SK-N-MC (cell line): ENCODE data around the gene COA8.

Source experiments
- DNase-seq: peaks from one replicate; pipeline ENCODE4 v3.0.0-alpha.2; 2011; ENCODE audit warnings: low read depth, low spot score
- H3K27ac ChIP-seq: fragments of 200-600 bp; sonication (generic); 2 replicates; pipeline ENCODE4 v1.5.1; 2016; ENCODE audit warnings: mixed run types
- H3K36me3 ChIP-seq: fragments of 200-600 bp; sonication (generic); 2 replicates; pipeline ENCODE4 v1.6.1; 2017; ENCODE audit warnings: antibody characterized with exemption, low read length, mixed read lengths; ENCODE audit not compliant: insufficient read depth
- H3K4me3 ChIP-seq: fragments of 200-600 bp; sonication (generic); 2 replicates; pipeline ENCODE4 v1.5.1; 2016
- H3K9ac ChIP-seq: fragments of 200-600 bp; sonication (generic); 2 replicates; pipeline ENCODE4 v1.8.0; 2017; ENCODE audit warnings: mixed run types, mixed read lengths; ENCODE audit not compliant: insufficient read length
- H3K9me3 ChIP-seq: fragments of 200-600 bp; sonication (generic); 2 replicates; pipeline ENCODE4 v1.6.1; 2017; ENCODE audit warnings: low read depth, mild to moderate bottlenecking, antibody characterized with exemption, low read length, moderate library complexity, mixed read lengths
- EZH2 ChIP-seq: fragments of 200-600 bp; sonication (generic); IDR thresholded peaks from one replicate; pipeline ENCODE4 v1.6.1; 2017; ENCODE audit warnings: antibody characterized with exemption
- FOXP2 ChIP-seq: optimal IDR thresholded peaks from 2 replicates; pipeline ENCODE3; 2011; ENCODE audit warnings: mild to moderate bottlenecking, moderate library complexity; ENCODE audit not compliant: insufficient read depth; ENCODE audit errors: extremely low read length, control extremely low read depth
- POLR2AphosphoS5 ChIP-seq: IDR thresholded peaks from 2 replicates; pipeline ENCODE4 v1.6.1; 2012; ENCODE audit warnings: mild to moderate bottlenecking, low read depth, low read length, borderline replicate concordance

Gene COA8

DNA sequence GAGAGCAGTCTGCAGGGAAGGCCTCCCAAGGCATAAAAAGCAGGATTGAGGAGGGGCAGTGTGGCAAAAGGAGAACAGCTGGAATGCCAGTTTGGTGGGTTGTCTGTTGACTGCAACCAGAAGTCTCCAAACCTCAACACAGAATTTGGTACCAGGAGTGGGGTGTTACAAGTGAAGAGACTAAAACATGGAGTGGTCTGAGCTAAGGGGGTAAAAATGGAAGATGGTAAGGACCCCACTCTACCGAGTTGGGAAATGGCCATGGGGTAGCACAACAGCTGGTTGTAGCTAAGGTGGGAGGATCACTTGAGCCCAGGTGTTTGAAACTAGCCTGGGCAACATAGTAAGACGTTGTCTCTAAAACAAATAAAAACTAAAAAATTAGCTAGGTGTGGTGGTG, 48.5 kb downstream of the COA8 start:
- no peak for DNase-seq
- H3K9me3 ChIP-seq = peaks cover 6% of the 10 kb centered on the region; the same call in 1 of the 2 replicates
- H3K36me3 ChIP-seq = no peaks in the 10 kb centered on the region
- no peak overlapping the region for H3K27ac ChIP-seq
- TF ChIP-seq POLR2AphosphoS5 (no peak), EZH2 (no peak), FOXP2 (no peak)
- no peak overlapping the region for H3K9ac ChIP-seq
- no peak overlapping the region for H3K4me3 ChIP-seq

DNA sequence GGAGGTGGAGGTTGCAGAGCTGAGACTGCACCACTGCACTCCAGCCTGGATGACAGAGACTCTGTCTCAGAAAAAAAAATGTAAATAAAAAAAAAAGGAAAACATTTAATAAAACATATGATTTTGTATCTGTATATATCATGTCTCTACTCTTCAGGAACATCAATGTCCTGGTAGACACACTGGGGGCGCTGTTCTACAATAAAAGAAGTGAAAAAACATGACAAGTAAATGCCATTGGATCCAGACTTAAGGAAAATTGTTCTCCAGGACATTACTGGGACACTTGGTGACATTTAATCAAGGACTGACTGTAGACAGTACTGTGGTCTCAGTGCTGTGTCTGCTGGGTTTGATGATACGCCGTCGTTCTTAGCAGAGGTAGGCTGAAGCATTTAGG, 50.8 kb downstream of the COA8 start:
- no peak for DNase-seq
- H3K9me3 ChIP-seq = peaks cover 6% of the 10 kb centered on the region; the same call in 1 of the 2 replicates

DNA sequence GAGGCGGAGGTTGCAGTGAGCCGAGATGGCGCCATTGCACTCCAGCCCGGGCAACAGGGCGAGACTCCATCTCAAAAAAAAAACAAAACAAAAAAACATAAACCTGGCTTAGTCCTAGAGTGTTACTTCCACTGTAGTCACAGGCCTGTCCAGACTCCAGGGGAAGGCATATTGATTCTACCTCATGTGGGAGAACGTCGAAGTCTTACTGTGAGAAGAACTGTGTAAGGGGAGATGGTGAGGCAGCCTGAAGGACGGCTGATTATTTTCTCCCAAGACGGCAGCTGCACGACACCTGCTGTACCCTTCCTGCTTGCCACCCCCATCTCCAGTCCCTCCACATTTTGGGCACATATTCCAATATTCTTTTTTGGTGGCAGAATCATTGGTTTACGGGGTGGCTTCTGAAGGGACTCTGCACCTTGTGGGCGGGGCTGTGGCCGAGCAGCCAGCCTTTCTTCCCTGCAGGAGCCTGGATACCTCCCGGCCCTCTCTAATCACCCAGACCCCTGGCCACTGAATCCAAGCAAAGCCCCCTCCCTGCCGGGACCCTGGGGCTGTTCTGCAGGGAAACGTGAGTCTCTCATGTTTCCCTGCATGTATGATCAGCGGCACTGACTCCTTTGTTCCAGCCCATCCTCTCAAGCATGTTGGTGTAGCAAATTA, 54.0 kb downstream of the COA8 start:
- no peak for TF ChIP-seq POLR2AphosphoS5
- TF ChIP-seq FOXP2 = no peak
- TF ChIP-seq EZH2 = no peak
- no peak for DNase-seq
- H3K9ac ChIP-seq = no peak overlapping the region

More for the DNA sequence above, 50.8 kb downstream of the COA8 start:
- no peaks in the 10 kb centered on the region for H3K36me3 ChIP-seq
- H3K9ac ChIP-seq = no peak overlapping the region
- no peak overlapping the region for H3K27ac ChIP-seq
- H3K4me3 ChIP-seq = no peak overlapping the region
- TF ChIP-seq POLR2AphosphoS5 (no peak), EZH2 (no peak), FOXP2 (no peak)

DNA sequence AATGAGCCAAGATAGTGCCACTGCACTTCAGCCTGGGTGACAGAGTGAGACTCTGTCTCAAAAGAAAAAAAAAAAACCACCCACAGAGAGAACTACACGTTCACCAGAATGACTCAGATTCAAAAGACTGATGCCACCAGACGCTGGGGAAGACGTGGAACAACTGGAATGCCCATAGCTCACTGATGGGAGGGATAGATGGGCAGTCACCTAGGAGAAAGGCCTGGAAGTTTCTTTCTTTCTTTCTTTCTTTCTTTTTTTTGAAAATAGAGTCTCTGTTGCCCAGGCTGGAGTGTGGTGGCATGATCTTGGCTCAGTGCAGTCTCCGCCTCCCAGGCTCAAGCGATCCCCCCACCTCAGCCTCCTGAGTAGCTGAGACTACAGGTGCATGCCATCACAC, 56.3 kb downstream of the COA8 start:
- no peak overlapping the region for H3K9ac ChIP-seq
- no peaks in the 10 kb centered on the region for H3K9me3 ChIP-seq
- no peak overlapping the region for H3K27ac ChIP-seq
- DNase-seq = no peak
- no peak for TF ChIP-seq POLR2AphosphoS5
- no peak for TF ChIP-seq EZH2
- no peak for TF ChIP-seq FOXP2
- H3K36me3 ChIP-seq = no peaks in the 10 kb centered on the region
- no peak overlapping the region for H3K4me3 ChIP-seq

More for the DNA sequence above, 54.0 kb downstream of the COA8 start:
- H3K9me3 ChIP-seq = no peaks in the 10 kb centered on the region
- H3K4me3 ChIP-seq = no peak overlapping the region
- no peaks in the 10 kb centered on the region for H3K36me3 ChIP-seq
- no peak overlapping the region for H3K27ac ChIP-seq

DNA sequence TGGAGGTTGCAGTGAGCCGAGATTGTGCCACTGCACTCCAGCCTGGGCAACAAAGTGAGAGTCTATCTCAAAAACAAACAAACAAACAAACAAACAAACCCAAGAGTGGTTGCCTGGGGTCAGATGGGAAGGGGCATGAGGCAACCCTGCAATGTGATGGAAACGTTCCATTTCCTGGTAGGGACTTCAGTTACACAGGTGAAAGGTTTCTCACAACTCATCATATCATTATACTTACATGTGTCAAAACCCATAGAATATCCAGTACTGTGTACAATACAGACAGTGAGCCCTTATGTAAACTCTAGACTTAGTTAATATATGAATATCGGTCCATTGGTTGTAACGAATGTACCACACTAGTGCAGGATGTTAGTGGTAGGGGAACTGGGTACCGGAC, 59.1 kb downstream of the COA8 start:
- no peaks in the 10 kb centered on the region for H3K9me3 ChIP-seq
- TF ChIP-seq EZH2 = no peak
- no peak for TF ChIP-seq FOXP2
- TF ChIP-seq POLR2AphosphoS5 = no peak
- DNase-seq = no peak
- H3K27ac ChIP-seq = no peak overlapping the region
- H3K36me3 ChIP-seq = no peaks in the 10 kb centered on the region
- no peak overlapping the region for H3K4me3 ChIP-seq
- no peak overlapping the region for H3K9ac ChIP-seq

DNA sequence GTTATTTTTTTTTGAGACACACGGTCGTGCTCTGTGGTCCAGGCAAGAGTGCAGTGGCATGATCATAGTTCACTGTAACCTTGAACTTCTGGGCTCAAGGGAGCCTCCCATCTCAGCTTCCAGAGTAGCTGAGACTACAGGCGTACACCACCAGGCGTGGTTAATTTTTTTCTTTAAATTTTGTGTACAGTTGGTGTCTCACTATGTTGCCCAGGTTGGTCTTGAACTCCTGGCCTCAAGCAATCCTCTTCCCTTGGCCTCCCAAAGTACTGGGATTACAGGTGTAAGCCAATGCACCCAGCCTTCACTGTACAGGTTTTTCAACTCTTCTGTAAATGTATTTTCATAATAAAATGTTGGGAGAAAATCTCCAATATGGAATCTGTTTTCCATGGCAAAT, 60.5 kb downstream of the COA8 start:
- TF ChIP-seq EZH2 (no peak), FOXP2 (no peak), POLR2AphosphoS5 (no peak)
- no peak for DNase-seq
- Histone ChIP-seq H3K36me3 (no peaks in the 10 kb centered on the region), H3K4me3 (no peak overlapping the region), H3K27ac (no peak overlapping the region), H3K9me3 (no peaks in the 10 kb centered on the region), H3K9ac (no peak overlapping the region)

DNA sequence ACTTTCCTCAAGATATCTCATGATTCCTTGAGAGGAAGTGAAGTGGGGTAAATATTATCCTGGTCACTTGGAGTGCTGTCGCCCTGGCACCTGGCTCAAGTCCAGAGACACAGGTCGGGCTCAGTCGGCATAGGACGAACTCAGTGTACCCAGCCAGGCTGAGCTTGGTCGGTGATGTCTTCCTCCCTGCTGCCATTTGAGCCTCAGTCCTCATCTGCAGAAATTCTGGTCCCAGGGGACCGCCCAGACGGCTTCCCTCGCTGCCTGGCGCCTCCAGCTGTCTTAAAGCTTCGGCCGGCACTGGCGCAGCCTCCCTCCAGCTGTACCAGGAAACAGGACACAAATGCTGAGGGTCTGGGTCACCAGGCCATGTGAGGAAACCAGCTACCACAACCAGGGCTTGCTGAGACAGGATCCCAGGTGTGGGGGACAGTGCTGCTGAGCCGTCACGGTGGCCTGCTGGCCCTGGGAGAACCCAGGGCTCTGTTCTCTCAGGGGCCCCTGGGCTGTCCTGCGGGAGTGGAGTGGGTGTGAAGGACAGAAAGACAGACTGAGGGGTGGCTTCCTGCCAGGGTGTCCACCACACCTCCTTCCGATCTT, 61.2 kb downstream of the COA8 start:
- no peaks in the 10 kb centered on the region for H3K9me3 ChIP-seq
- H3K4me3 ChIP-seq = no peak overlapping the region
- H3K27ac ChIP-seq = no peak overlapping the region
- TF ChIP-seq EZH2 (no peak), POLR2AphosphoS5 (no peak), FOXP2 (no peak)
- no peak overlapping the region for H3K9ac ChIP-seq
- no peaks in the 10 kb centered on the region for H3K36me3 ChIP-seq
- DNase-seq = no peak

DNA sequence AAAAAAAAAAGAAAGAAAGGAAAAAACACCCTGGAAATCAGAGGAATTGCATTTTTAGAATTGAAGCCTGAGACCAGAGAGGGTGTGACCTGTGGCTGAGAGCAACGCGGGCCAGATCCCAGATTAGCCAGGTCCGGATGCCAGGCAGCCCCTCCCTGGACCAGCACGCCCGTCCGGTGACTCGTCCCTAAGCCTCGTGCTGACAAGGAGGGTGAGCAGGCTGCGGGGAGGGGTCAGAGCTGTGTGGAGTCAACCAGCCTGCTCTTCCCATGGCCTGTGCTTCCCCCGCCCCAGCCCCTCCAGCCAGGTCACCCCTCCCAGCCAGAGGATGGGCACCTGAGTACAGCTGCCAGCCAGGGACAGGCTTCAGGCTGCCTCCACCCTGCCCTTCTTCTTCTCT, 62.1 kb downstream of the COA8 start:
- no peak overlapping the region for H3K9ac ChIP-seq
- H3K36me3 ChIP-seq = no peaks in the 10 kb centered on the region
- H3K27ac ChIP-seq = peak overlapping the region; percentile 30; the same call in 1 of the 2 replicates
- no peaks in the 10 kb centered on the region for H3K9me3 ChIP-seq
- peak overlapping the region; percentile 11; the same call in 1 of the 2 replicates for H3K4me3 ChIP-seq
- no peak for DNase-seq
- TF ChIP-seq FOXP2 = no peak
- TF ChIP-seq POLR2AphosphoS5 = no peak
- no peak for TF ChIP-seq EZH2
